Upper lobe of left lung (tissue), 4 donors: ENCODE data around the gene CYP2B6.

Source experiments
- EP300 ChIP-seq, 4 donors: sonication (generic); formaldehyde crosslinking; IDR thresholded peaks; one replicate each; pipeline ENCODE4 v1.5.1; 2017; ENCODE audit warnings: antibody characterized with exemption in 4 of 4, control low read depth in 2 of 4
- POLR2A ChIP-seq, 4 donors: fragments of 450-650 bp; IDR thresholded peaks; one replicate each; pipeline ENCODE4 v1.5.1; 2016 to 2017; ENCODE audit warnings: antibody characterized with exemption in 4 of 4, mild to moderate bottlenecking in 2 of 4
- POLR2AphosphoS5 ChIP-seq, 2 donors: sonication (generic); formaldehyde crosslinking; IDR thresholded peaks; one replicate each; pipeline ENCODE4 v1.5.1; 2017; ENCODE audit warnings: antibody characterized with exemption in 2 of 2
- TF ChIP-seq, protein P1 (sequence below), 6 experiments: fragments of 450-650 bp in 4 of 6; fragments of 200-600 bp in 2 of 6; sonication (generic) in 2 of 6; IDR thresholded peaks; one replicate each; pipeline ENCODE4 v1.5.1; 2016 to 2019; ENCODE audit warnings: antibody characterized with exemption in 6 of 6

DNA sequence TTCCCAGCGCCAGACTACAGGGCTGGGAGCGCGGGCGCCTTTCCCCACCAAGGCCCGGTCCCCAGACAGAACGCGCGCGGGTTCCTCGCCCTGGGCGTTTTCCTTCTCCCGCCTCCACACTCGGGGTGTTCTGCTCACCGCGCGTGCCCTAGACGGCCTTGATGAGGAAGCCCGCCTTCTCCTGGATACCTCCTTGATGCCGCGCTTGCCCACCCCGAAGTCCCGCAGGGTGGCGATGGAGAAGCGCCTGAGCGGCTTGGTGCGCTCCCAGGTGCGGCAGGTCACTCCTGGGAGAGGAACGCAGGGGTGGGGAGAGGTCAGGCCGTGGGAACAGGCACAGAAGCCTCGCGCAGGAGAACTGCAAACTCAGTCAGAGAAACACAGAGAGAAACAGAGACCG lies 34.8 kb downstream of the CYP2B6 start:
- no peak for TF ChIP-seq POLR2A (IDR thresholded peaks at IDR 0.05)
- TF ChIP-seq, protein P1, sequence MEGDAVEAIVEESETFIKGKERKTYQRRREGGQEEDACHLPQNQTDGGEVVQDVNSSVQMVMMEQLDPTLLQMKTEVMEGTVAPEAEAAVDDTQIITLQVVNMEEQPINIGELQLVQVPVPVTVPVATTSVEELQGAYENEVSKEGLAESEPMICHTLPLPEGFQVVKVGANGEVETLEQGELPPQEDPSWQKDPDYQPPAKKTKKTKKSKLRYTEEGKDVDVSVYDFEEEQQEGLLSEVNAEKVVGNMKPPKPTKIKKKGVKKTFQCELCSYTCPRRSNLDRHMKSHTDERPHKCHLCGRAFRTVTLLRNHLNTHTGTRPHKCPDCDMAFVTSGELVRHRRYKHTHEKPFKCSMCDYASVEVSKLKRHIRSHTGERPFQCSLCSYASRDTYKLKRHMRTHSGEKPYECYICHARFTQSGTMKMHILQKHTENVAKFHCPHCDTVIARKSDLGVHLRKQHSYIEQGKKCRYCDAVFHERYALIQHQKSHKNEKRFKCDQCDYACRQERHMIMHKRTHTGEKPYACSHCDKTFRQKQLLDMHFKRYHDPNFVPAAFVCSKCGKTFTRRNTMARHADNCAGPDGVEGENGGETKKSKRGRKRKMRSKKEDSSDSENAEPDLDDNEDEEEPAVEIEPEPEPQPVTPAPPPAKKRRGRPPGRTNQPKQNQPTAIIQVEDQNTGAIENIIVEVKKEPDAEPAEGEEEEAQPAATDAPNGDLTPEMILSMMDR (IDR thresholded peaks at IDR 0.05), result peak in 1 of 6 experiments; percentile 9
- no peak for TF ChIP-seq EP300 (IDR thresholded peaks at IDR 0.05)
- no peak for TF ChIP-seq POLR2AphosphoS5 (IDR thresholded peaks at IDR 0.05)
